ENCODE results near the gene ZG16B. TPM values are rescaled to one million over a fixed set of nuclear protein-coding genes. Genes with fewer than 3 reads are reported as not detected.

ZG16B gene
- total and polyA plus RNA-seq, 10 donors, result 0.73 to 3.8 (median 1.5) TPM; not detected in 1

DNA sequence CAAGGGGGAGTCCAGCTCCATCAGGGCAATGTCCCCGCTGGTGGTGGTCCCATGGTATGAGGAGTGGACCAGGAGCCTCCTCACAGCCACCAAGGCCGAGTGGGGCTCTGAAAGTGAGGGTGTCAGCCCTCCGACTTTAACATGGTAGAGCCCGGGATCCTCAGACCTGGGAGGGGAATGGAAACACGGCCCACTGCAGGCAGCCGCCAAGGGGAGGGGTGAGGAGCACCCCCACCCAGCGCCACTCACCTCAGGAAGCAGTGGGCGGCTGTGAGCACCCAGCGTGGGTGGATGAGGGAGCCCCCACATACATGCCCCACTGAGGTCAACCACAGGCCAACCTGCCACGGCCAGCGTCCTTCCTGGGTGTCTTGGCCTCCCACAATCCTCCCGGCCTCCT lies 10.8 kb downstream of the ZG16B start:
- TF ChIP-seq POLR2A (IDR thresholded peaks at IDR 0.05) (no peak), POLR2AphosphoS5 (IDR thresholded peaks at IDR 0.05) (no peak)
- TF ChIP-seq, protein P1, sequence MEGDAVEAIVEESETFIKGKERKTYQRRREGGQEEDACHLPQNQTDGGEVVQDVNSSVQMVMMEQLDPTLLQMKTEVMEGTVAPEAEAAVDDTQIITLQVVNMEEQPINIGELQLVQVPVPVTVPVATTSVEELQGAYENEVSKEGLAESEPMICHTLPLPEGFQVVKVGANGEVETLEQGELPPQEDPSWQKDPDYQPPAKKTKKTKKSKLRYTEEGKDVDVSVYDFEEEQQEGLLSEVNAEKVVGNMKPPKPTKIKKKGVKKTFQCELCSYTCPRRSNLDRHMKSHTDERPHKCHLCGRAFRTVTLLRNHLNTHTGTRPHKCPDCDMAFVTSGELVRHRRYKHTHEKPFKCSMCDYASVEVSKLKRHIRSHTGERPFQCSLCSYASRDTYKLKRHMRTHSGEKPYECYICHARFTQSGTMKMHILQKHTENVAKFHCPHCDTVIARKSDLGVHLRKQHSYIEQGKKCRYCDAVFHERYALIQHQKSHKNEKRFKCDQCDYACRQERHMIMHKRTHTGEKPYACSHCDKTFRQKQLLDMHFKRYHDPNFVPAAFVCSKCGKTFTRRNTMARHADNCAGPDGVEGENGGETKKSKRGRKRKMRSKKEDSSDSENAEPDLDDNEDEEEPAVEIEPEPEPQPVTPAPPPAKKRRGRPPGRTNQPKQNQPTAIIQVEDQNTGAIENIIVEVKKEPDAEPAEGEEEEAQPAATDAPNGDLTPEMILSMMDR (IDR thresholded peaks at IDR 0.05 in 8 of 11, conservative IDR thresholded peaks at IDR 0.05 in 3 of 11), result no peak
- H3K4me1 ChIP-seq, result peaks cover 14 to 39% (median 32%) of the 10 kb centered on the region in 6 donors
- no peaks in the 10 kb centered on the region for H3K9me3 ChIP-seq
- DNase-seq, result peak; percentile 72
- WGBS, 5 donors, result 53 to 69% (median 66%) methylated on average over 4 to 12 of the region's 12 CpGs
- H3K27me3 ChIP-seq (replicated peaks in 1 of 7), result peaks cover 0 to 27% (median 0%) of the 10 kb centered on the region in 7 donors
- H3K4me3 ChIP-seq, result peak overlapping the region in 1 of 8 donors; percentile 50
- intact Hi-C loops (cut with DNase I; ENCODE audit: low total_unique reads), result no loop called here
- peak overlapping the region in 2 of 8 donors; percentile 79 to 85 for H3K27ac ChIP-seq
- no peaks in the 10 kb centered on the region for H3K36me3 ChIP-seq

DNA sequence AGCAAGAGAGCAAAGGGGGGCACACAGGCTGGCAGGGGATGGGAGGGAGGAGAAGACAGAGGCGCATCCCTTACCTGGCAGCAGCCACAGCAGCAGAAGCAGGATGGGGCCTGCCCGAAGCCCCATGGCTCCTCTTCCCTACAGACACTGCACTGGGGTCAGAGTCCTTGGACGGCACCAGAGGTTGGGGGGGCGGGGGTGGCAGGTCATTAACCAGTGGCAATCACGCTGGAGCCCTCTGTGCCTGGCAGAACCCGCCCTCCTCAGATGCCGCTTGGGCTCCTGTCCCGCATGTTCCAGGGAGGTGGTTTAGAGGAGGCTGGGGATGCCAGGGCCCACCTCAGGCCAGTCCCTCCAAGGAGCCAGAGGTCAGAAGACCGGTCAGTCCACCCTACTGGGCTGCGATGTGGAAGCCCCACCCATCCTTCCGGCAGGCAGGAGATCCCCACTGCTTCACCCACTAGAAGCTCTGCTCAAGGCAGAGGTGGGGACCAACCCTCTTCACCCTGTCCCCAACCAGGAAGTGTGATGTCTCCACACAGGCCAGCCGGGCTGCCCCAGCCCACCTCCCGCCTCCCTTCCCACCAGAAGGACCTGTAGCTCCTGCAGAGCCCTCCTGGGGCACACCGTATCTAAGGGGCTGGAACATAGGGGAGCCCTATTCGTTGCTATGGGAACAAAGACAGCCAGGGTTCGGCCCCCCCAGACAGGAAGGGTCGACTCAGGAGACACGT lies 11.7 kb downstream of the ZG16B start:
- Histone ChIP-seq H3K4me3 (peak overlapping the region in 4 of 8 donors; percentile 4 to 50 (median 12)), H3K27me3 (replicated peaks in 1 of 7) (peaks cover 0 to 19% (median 0%) of the 10 kb centered on the region in 7 donors), H3K4me1 (peaks cover 14 to 39% (median 32%) of the 10 kb centered on the region in 6 donors), H3K36me3 (no peaks in the 10 kb centered on the region), H3K9me3 (no peaks in the 10 kb centered on the region), H3K27ac (peak overlapping the region; percentile 8 to 85 (median 65))
- TF ChIP-seq POLR2AphosphoS5 (IDR thresholded peaks at IDR 0.05) (no peak), POLR2A (IDR thresholded peaks at IDR 0.05) (no peak)
- TF ChIP-seq, protein P1 (IDR thresholded peaks at IDR 0.05 in 8 of 11, conservative IDR thresholded peaks at IDR 0.05 in 3 of 11), result no peak
- DNase-seq, result peak; percentile 74
- WGBS, 5 donors, result 58 to 74% (median 72%) methylated on average over 5 to 18 of the region's 18 CpGs
- intact Hi-C loops (cut with DNase I; ENCODE audit: low total_unique reads), result no loop called here

DNA sequence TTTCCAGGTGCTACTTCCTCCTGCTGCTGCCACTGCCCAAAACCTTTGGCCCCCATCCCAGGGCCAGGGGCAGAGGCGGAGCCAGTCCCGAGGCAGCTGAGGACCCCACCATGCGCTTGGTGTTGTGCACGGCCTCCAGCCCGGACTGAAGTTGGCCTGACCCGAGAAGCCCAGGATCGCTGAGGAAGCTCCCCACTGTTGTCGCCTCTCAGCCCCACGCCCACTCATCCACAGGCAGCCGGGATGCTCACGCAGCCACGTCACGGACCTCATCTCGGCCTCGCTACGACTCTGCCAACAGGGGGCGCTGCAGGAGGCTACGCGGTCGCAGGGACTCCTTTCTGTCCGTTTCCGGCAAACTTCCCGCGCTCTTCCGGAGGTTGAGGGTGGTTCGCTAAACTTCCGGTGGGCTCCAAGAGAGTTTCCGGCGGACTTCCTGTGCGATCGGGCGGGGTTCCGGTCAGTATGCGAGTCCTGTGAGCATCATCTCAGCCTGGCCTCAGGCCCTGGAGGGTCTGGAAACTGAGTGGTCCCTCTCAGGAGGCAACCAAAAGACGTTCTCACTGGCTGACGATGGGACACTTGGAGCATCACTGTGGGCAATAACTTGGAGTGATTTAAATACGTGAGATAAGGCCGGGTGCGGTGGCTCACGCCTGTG lies 12.4 kb downstream of the ZG16B start:
- Histone ChIP-seq H3K9me3 (no peaks in the 10 kb centered on the region), H3K4me1 (peaks cover 14 to 39% (median 32%) of the 10 kb centered on the region in 6 donors), H3K27me3 (replicated peaks in 1 of 7) (peaks cover 0 to 18% (median 0%) of the 10 kb centered on the region in 7 donors), H3K36me3 (no peaks in the 10 kb centered on the region), H3K4me3 (peak overlapping the region in 4 of 8 donors; percentile 4 to 50 (median 12)), H3K27ac (peak overlapping the region; percentile 8 to 85 (median 65))
- intact Hi-C loops (cut with DNase I; ENCODE audit: low total_unique reads), result no loop called here
- WGBS, 5 donors, result 20 to 51% (median 31%) methylated on average over 19 to 40 of the region's 40 CpGs
- DNase-seq, result peak; percentile 89
- TF ChIP-seq POLR2AphosphoS5 (IDR thresholded peaks at IDR 0.05) (peak; percentile 71 to 78 (median 72)), POLR2A (IDR thresholded peaks at IDR 0.05) (no peak)
- TF ChIP-seq, protein P1 (IDR thresholded peaks at IDR 0.05 in 8 of 11, conservative IDR thresholded peaks at IDR 0.05 in 3 of 11), result peak; percentile 30 to 74 (median 65)

DNA sequence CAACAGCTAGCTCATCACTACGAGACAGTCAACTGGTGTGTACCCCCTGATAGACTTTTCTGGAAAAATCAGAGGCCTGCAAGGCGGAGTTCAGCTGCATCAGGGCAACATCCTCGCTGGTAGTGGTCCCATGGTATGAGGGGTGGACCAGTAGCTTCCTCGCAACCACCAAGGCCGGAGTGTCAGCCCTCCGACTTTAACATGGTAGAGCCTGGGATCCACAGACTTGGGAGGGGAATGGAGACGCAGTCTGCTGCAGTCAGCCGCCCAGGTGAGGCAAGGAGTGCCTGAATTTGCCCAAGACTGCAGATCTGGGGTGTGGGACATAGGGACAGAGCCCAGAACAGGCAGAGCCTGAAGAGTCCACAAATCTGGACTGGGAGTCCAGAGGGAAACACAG lies 13.4 kb downstream of the ZG16B start:
- DNase-seq, result peak; percentile 52
- H3K4me1 ChIP-seq, result peaks cover 14 to 35% (median 30%) of the 10 kb centered on the region in 6 donors
- WGBS, 5 donors, result 89 to 96% (median 90%) methylated on average over 8 of the region's 8 CpGs

More for the DNA sequence above, 13.4 kb downstream of the ZG16B start:
- intact Hi-C loops (cut with DNase I; ENCODE audit: low total_unique reads), result no loop called here
- Histone ChIP-seq H3K27ac (peak overlapping the region in 3 of 8 donors; percentile 8 to 71 (median 56)), H3K4me3 (no peak overlapping the region), H3K9me3 (no peaks in the 10 kb centered on the region), H3K36me3 (no peaks in the 10 kb centered on the region), H3K27me3 (replicated peaks in 1 of 7) (peaks cover 0 to 19% (median 0%) of the 10 kb centered on the region in 7 donors)
- TF ChIP-seq, protein P1 (IDR thresholded peaks at IDR 0.05 in 8 of 11, conservative IDR thresholded peaks at IDR 0.05 in 3 of 11), result no peak
- TF ChIP-seq POLR2A (IDR thresholded peaks at IDR 0.05) (no peak), POLR2AphosphoS5 (IDR thresholded peaks at IDR 0.05) (no peak)

All from spleen (tissue), 11 donors.